ENCODE measurements around the gene USH2A. TPM values are rescaled to one million over a fixed set of nuclear protein-coding genes. Genes with fewer than 3 reads are reported as not detected.
A peak's percentile ranks its signal among the peaks of the same experiment; 100 is the strongest.

Gene USH2A
- total and polyA plus RNA-seq, 11 donors = 0.03 to 4.7 (median 1.7) TPM

DNA sequence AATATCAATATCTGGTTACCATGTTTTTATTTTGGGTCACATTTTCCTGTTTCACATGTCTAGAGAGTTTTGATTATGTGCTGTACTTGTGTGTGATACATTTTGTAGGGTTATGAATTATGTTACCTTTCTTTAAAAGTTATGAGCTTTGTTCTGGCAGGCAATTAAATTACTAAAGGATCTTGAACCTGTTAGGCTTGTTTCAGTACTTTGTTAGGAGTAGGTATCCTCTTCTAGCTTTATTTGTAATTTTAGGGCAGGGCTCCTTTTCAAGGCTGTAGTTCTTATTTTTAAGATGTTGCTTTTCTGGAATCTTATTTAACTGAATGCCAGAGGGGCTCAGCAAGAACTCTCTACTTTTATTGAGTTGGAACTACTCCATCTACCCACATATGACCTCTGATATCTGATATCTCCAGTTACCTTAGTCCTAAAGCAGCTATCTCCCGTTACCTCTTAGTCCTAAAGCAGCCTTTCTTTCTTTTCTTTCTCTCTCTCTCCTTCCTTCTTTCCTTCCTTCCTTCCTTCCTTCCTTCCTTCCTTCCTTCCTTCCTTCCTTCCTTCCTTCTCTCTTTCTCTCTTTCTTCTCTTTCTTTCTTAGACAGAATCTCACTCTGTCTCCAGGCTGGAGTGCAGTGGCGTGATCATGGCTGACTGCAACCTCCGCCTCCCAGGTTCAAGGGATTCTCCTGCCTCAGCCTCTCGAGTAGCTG, 832.3 kb downstream of the USH2A start:
- DNase-seq = no peak
- Histone ChIP-seq H3K9me3 (peaks cover 0 to 5% (median 0%) of the 10 kb centered on the region in 12 donors), H3K36me3 (peaks cover 0 to 65% (median 26%) of the 10 kb centered on the region in 9 donors), H3K27ac (no peak overlapping the region), H3K27me3 (no peaks in the 10 kb centered on the region), H3K4me1 (peaks cover 0 to 22% (median 0%) of the 10 kb centered on the region in 12 donors), H3K4me3 (no peak overlapping the region)
- WGBS, 4 donors = 94 to 98% (median 95%) methylated on average over 4 of the region's 4 CpGs
- no peak for ATAC-seq
- TF ChIP-seq, protein P1, sequence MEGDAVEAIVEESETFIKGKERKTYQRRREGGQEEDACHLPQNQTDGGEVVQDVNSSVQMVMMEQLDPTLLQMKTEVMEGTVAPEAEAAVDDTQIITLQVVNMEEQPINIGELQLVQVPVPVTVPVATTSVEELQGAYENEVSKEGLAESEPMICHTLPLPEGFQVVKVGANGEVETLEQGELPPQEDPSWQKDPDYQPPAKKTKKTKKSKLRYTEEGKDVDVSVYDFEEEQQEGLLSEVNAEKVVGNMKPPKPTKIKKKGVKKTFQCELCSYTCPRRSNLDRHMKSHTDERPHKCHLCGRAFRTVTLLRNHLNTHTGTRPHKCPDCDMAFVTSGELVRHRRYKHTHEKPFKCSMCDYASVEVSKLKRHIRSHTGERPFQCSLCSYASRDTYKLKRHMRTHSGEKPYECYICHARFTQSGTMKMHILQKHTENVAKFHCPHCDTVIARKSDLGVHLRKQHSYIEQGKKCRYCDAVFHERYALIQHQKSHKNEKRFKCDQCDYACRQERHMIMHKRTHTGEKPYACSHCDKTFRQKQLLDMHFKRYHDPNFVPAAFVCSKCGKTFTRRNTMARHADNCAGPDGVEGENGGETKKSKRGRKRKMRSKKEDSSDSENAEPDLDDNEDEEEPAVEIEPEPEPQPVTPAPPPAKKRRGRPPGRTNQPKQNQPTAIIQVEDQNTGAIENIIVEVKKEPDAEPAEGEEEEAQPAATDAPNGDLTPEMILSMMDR (IDR thresholded peaks at IDR 0.05) = no peak
- TF ChIP-seq POLR2A (IDR thresholded peaks at IDR 0.05) = no peak
- intact Hi-C loops (cut with DNase I) = no loop called here

DNA sequence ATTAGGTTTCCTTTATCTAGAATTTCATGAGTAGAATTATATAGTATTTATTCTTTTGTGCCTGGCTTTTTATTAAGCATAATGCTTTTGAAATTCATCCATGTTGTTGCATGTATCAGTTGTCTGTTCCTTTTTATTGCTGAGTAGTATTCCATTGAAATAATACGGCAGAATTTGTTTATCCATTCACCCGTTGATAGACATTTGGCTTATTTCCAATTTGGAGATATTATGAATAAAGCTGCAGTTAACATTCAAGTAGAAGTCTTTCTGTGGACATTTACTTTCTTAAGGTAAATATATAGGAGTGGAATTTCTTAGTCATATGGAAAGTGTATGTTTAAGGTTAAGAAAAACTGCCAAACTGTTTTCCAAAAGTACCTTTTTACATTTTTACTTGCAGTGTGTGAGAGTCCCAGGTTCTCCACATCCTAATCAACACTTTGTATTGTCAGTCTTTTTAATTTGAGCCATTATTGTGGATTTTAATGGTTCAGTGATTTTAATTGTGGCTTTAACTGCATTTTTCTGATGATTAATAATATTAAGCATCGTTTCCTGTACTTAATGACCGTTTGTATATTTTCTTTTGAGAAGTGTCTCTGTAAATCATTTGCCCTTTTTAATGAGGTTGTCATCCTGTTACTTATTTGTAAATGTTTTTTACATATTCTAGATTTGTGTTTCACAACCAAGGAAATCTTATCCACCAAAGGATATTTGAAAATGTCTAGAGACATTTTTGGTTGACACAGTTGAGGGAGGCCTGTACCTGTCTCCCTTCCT, 833.4 kb downstream of the USH2A start:
- Histone ChIP-seq H3K4me3 (no peak overlapping the region), H3K4me1 (peaks cover 0 to 19% (median 0%) of the 10 kb centered on the region in 12 donors), H3K9me3 (peaks cover 0 to 5% (median 0%) of the 10 kb centered on the region in 12 donors), H3K27ac (no peak overlapping the region), H3K36me3 (peaks cover 0 to 60% (median 26%) of the 10 kb centered on the region in 9 donors), H3K27me3 (no peaks in the 10 kb centered on the region)
- intact Hi-C loops (cut with DNase I) = no loop called here
- 79 to 82% (median 82%) methylated on average over 4 of the region's 4 CpGs for WGBS, 4 donors
- TF ChIP-seq POLR2A (IDR thresholded peaks at IDR 0.05) = no peak
- TF ChIP-seq, protein P1 (IDR thresholded peaks at IDR 0.05) = no peak
- ATAC-seq (no peak), DNase-seq (no peak)

DNA sequence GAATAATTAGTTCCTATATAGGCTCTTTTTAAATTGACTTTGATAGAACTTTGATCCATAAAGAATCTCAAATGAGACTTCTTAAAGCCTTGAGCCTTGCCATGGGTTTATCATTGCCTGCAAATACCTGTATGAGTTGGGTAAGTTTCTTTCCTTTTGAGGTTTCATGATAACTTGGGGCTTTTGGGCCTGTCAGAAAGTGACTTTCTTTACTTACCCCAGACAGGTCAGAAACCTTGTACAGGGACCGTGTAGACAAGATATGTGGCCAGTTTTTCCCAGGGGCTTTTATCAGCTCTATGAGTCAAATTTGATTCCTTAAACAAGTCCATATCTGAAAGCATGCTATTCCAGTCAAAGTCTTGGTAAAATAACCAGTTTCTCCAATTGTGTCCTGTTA, 838.9 kb downstream of the USH2A start:
- intact Hi-C loops (cut with DNase I) = no loop called here
- WGBS, 4 donors = 79 to 95% (median 89%) methylated on average over 1 of the region's 1 CpG
- H3K27ac ChIP-seq = peak overlapping the region in 2 of 12 donors; percentile 59 to 72
- no peak for ATAC-seq
- no peak overlapping the region for H3K4me3 ChIP-seq
- no peaks in the 10 kb centered on the region for H3K9me3 ChIP-seq
- no peak for TF ChIP-seq POLR2A (IDR thresholded peaks at IDR 0.05)
- TF ChIP-seq, protein P1 (IDR thresholded peaks at IDR 0.05) = no peak
- peaks cover 0 to 12% (median 0%) of the 10 kb centered on the region in 12 donors for H3K4me1 ChIP-seq
- H3K27me3 ChIP-seq = no peaks in the 10 kb centered on the region
- DNase-seq = no peak
- peaks cover 0 to 81% (median 39%) of the 10 kb centered on the region in 9 donors for H3K36me3 ChIP-seq

DNA sequence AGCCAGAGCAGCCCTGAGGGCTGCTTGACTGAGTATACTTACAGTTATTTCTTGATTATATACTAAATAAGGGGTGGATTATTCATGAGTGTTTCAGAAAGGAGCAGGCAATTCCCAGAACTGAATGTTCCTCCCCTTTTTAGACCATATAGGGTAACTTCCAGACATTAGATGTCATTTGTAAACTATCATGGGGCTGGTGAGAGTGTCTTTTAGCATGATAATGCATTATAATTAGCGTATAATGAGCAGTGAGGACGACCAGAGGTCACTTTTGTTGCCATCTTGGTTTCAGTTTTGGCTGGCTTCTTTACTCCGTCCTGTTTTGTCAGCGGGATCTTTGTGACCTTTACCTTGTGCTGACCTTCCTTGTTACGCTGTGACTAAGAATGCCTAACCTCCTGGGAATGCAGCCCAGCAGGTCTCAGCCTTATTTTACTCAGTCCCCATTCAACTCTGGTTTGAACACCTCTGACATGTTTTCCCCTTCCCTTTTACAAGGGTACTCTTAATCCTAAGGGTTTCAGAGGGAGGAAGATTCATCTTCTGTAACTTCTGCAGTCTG, 840.0 kb downstream of the USH2A start:
- Histone ChIP-seq H3K27me3 (no peaks in the 10 kb centered on the region), H3K36me3 (peaks cover 0 to 81% (median 42%) of the 10 kb centered on the region in 9 donors), H3K4me1 (peaks cover 0 to 12% (median 0%) of the 10 kb centered on the region in 12 donors), H3K4me3 (no peak overlapping the region), H3K27ac (peak overlapping the region; percentile 4 to 73 (median 59)), H3K9me3 (no peaks in the 10 kb centered on the region)
- intact Hi-C loops (cut with DNase I) = no loop called here
- DNase-seq (no peak), ATAC-seq (peak in 3 of 4 donors; percentile 59 to 88 (median 72))
- WGBS, 4 donors = 44 to 58% (median 46%) methylated on average over 5 of the region's 5 CpGs
- no peak for TF ChIP-seq POLR2A (IDR thresholded peaks at IDR 0.05)
- TF ChIP-seq, protein P1 (IDR thresholded peaks at IDR 0.05) = no peak
